GM23338 (cell line): ENCODE data around the gene MAN1C1. TPM values are rescaled to one million over a fixed set of nuclear protein-coding genes. Genes with fewer than 3 reads are reported as not detected.

Experiments used
- ATAC-seq: fragments of 200-7000 bp; cut with Tn5 transposase; 3 replicates; pipeline ENCODE4 v1.9.1; 2020
- DNase-seq: peaks from one replicate; pipeline ENCODE4 v3.0.0-alpha.2; 2015; ENCODE audit warnings: low spot score
- H2AFZ ChIP-seq: fragments of 200-600 bp; sonication (generic); 2 replicates; pipeline ENCODE4 v1.8.0; 2016; ENCODE audit warnings: antibody characterized with exemption, mild to moderate bottlenecking, moderate library complexity
- H3F3A ChIP-seq: fragments of 200-600 bp; sonication (generic); replicated peaks from 2 replicates; pipeline ENCODE4 v1.8.0; 2017; ENCODE audit warnings: antibody characterized with exemption, mixed run types, low read depth
- H3K27ac ChIP-seq: fragments of 200-600 bp; sonication (generic); 2 replicates; pipeline ENCODE4 v1.6.1; 2016; ENCODE audit warnings: low read depth
- H3K27me3 ChIP-seq: fragments of 200-600 bp; sonication (generic); 2 replicates; pipeline ENCODE4 v1.8.0; 2016; ENCODE audit warnings: mild to moderate bottlenecking, mixed run types, moderate library complexity; ENCODE audit not compliant: insufficient read depth
- H3K36me3 ChIP-seq: fragments of 200-600 bp; sonication (generic); 2 replicates; pipeline ENCODE4 v1.8.0; 2016; ENCODE audit warnings: mild to moderate bottlenecking; ENCODE audit not compliant: insufficient read depth
- H3K4me1 ChIP-seq: fragments of 200-600 bp; sonication (generic); 2 replicates; pipeline ENCODE4 v1.8.0; 2016; ENCODE audit warnings: mild to moderate bottlenecking, moderate library complexity; ENCODE audit not compliant: insufficient read depth
- H3K4me2 ChIP-seq: fragments of 200-600 bp; sonication (generic); 2 replicates; pipeline ENCODE4 v1.7.1; 2017; ENCODE audit warnings: mixed run types
- H3K4me3 ChIP-seq: fragments of 200-600 bp; sonication (generic); 2 replicates; pipeline ENCODE4 v1.6.1; 2016; ENCODE audit warnings: mixed run types
- H3K79me2 ChIP-seq: fragments of 200-600 bp; sonication (generic); replicated peaks from 2 replicates; pipeline ENCODE4 v1.8.0; 2017; ENCODE audit warnings: mild to moderate bottlenecking; ENCODE audit not compliant: insufficient read depth
- H3K9me2 ChIP-seq: fragments of 200-600 bp; sonication (generic); 2 replicates; pipeline ENCODE4 v1.8.0; 2017; ENCODE audit not compliant: insufficient read depth
- H4K20me1 ChIP-seq: fragments of 200-600 bp; sonication (generic); replicated peaks from 2 replicates; pipeline ENCODE4 v1.8.0; 2017; ENCODE audit warnings: mild to moderate bottlenecking; ENCODE audit not compliant: insufficient read depth
- H3K27ac Mint-ChIP-seq: 2 replicates; pipeline ENCODE4 v1.8.0; 2020; ENCODE audit warnings: inconsistent platforms, mild to moderate bottlenecking, moderate library complexity, mixed read lengths
- H3K27me3 Mint-ChIP-seq: 3 replicates; pipeline ENCODE4 v1.8.0; 2022; ENCODE audit warnings: low read depth, mild to moderate bottlenecking, moderate library complexity, mixed read lengths, inconsistent platforms; ENCODE audit not compliant: insufficient read depth, poor library complexity
- H3K36me3 Mint-ChIP-seq: 3 replicates; pipeline ENCODE4 v1.8.0; 2021; ENCODE audit warnings: low read depth, mild to moderate bottlenecking, inconsistent platforms, moderate library complexity, mixed read lengths
- H3K4me1 Mint-ChIP-seq: 3 replicates; pipeline ENCODE4 v1.8.0; 2020; ENCODE audit warnings: mild to moderate bottlenecking, inconsistent platforms, mixed read lengths
- H3K4me3 Mint-ChIP-seq: 3 replicates; pipeline ENCODE4 v1.8.0; 2021; ENCODE audit warnings: moderate library complexity, mild to moderate bottlenecking, inconsistent platforms, mixed read lengths
- H3K9me3 Mint-ChIP-seq: 3 replicates; pipeline ENCODE4 v1.8.0; 2020; ENCODE audit warnings: moderate library complexity, mild to moderate bottlenecking, inconsistent platforms, mixed read lengths
- CREB1 ChIP-seq: fragments of 250-450 bp; sonication (Bioruptor Pico); IDR thresholded peaks from 2 replicates; pipeline ENCODE4 v1.5.0; 2020; ENCODE audit warnings: low read depth, mild to moderate bottlenecking, moderate library complexity
- CTCF ChIP-seq, 2 experiments: fragments of 200-600 bp in 1 of 2; sonication (generic) in 1 of 2; conservative IDR thresholded peaks; 2 replicates each; pipeline versions ENCODE4 v1.5.1 to v1.6.1; 2016 to 2017; ENCODE audit warnings: antibody characterized with exemption in 2 of 2, low read depth in 2 of 2, mild to moderate bottlenecking in 2 of 2, moderate library complexity in 1 of 2
- ETS1 ChIP-seq: IDR thresholded peaks from 2 replicates; pipeline ENCODE4 v1.6.1; 2016; ENCODE audit warnings: antibody characterized with exemption
- EZH2 ChIP-seq: fragments of 200-600 bp; sonication (generic); IDR thresholded peaks from one replicate; pipeline ENCODE4 v1.8.0; 2017; ENCODE audit warnings: antibody characterized with exemption, mild to moderate bottlenecking, low read depth; ENCODE audit not compliant: unreplicated experiment
- EZH2phosphoT487 ChIP-seq: fragments of 200-600 bp; sonication (generic); IDR thresholded peaks from one replicate; pipeline ENCODE4 v1.8.1; 2018; ENCODE audit warnings: antibody characterized with exemption; ENCODE audit not compliant: unreplicated experiment
- JUNB ChIP-seq: IDR thresholded peaks from one replicate; pipeline ENCODE4 v1.6.1; 2016; ENCODE audit warnings: antibody characterized with exemption; ENCODE audit not compliant: unreplicated experiment
- NANOG ChIP-seq: IDR thresholded peaks from 2 replicates; pipeline ENCODE4 v1.6.1; 2016; ENCODE audit warnings: antibody characterized with exemption, borderline replicate concordance
- POLR2AphosphoS5 ChIP-seq: IDR thresholded peaks from 2 replicates; pipeline ENCODE4 v1.6.1; 2016; ENCODE audit warnings: antibody characterized with exemption, low read depth
- STAT1 ChIP-seq: IDR thresholded peaks from one replicate; pipeline ENCODE4 v1.6.1; 2016; ENCODE audit warnings: antibody characterized with exemption; ENCODE audit not compliant: unreplicated experiment
- ZNF114 ChIP-seq: fragments of 250-450 bp; sonication (Bioruptor Pico); IDR thresholded peaks from 2 replicates; pipeline ENCODE4 v1.5.0; 2020; ENCODE audit warnings: mild to moderate bottlenecking, moderate library complexity
- ZNF331 ChIP-seq: fragments of 250-450 bp; sonication (Bioruptor Pico); IDR thresholded peaks from 2 replicates; pipeline ENCODE4 v1.5.0; 2020; ENCODE audit warnings: low read depth, mild to moderate bottlenecking, moderate library complexity
- polyA plus RNA-seq: library from polyadenylated mRNA; unstranded; fragments of >200 nt; fragmentation: Nextera tagmentation; extraction: Ambion mirVana; gene quantifications from 2 replicates; pipeline ENCODE4 v1.2.1, GENCODE V29; 2016
- total RNA-seq: library from RNA; depleted of rRNA; stranded (reverse); fragments of >200 nt; shearing (Covaris generic); gene quantifications from 2 replicates; pipeline ENCODE4 v1.2.3, GENCODE V29; 2014

MAN1C1 gene
- total and polyA plus RNA-seq, 2 experiments from 2014 or later = 5.4 to 13.6 TPM

- Histone ChIP-seq H3K4me1 (no peaks in the 10 kb centered on the region), H3K27me3 (no peaks in the 10 kb centered on the region), H3K4me3 (no peak overlapping the region), H4K20me1 (no peaks in the 10 kb centered on the region), H3K36me3 (no peaks in the 10 kb centered on the region), H3K27ac (no peak overlapping the region), H3K4me2 (no peak overlapping the region), H3K9me2 (no peaks in the 10 kb centered on the region), H2AFZ (no peak overlapping the region), H3K79me2 (no peaks in the 10 kb centered on the region), H3F3A (no peaks in the 10 kb centered on the region)
- Mint-ChIP-seq H3K9me3 (no peaks in the 10 kb centered on the region), H3K4me1 (peaks cover 13% of the 10 kb centered on the region), H3K27me3 (peaks cover 10% of the 10 kb centered on the region), H3K36me3 (no peaks in the 10 kb centered on the region), H3K4me3 (no peak overlapping the region), H3K27ac (no peak overlapping the region)
- ATAC-seq (no peak), DNase-seq (no peak)
- TF ChIP-seq CREB1 (CRISPR knock-in tag) = no peak
Measured at GRCh38 chr1:25689686-25690381, 73.2 kb downstream of the MAN1C1 start.

GRCh38 chr1:25690396-25690956 is 73.9 kb downstream of the MAN1C1 start:
- Histone ChIP-seq H3K4me2 (no peak overlapping the region), H3F3A (no peaks in the 10 kb centered on the region), H2AFZ (no peak overlapping the region), H3K4me3 (no peak overlapping the region), H3K27me3 (no peaks in the 10 kb centered on the region), H3K9me2 (no peaks in the 10 kb centered on the region), H4K20me1 (no peaks in the 10 kb centered on the region), H3K4me1 (peaks cover under 1% of the 10 kb centered on the region; the same call in 1 of the 2 replicates), H3K27ac (no peak overlapping the region), H3K79me2 (no peaks in the 10 kb centered on the region), H3K36me3 (no peaks in the 10 kb centered on the region)
- H3K27me3 Mint-ChIP-seq = peaks cover 10% of the 10 kb centered on the region
- H3K9me3 Mint-ChIP-seq = no peaks in the 10 kb centered on the region
- DNase-seq (no peak), ATAC-seq (no peak)
- H3K4me3 Mint-ChIP-seq = no peak overlapping the region
- peak overlapping the region; percentile 5; the same call in 1 of the 2 replicates for H3K27ac Mint-ChIP-seq
- H3K4me1 Mint-ChIP-seq = peaks cover 13% of the 10 kb centered on the region
- H3K36me3 Mint-ChIP-seq = no peaks in the 10 kb centered on the region
- no peak for TF ChIP-seq EZH2phosphoT487
- TF ChIP-seq ZNF114 (CRISPR knock-in tag) = no peak
- no peak for TF ChIP-seq ZNF331 (CRISPR knock-in tag)
- TF ChIP-seq CTCF (conservative IDR thresholded peaks at IDR 0.05; ENCODE audit: low read depth in 2 of 2) = no peak
- no peak for TF ChIP-seq POLR2AphosphoS5
- no peak for TF ChIP-seq ETS1
- no peak for TF ChIP-seq JUNB
- TF ChIP-seq STAT1 = no peak
- no peak for TF ChIP-seq CREB1 (CRISPR knock-in tag)
- TF ChIP-seq NANOG = no peak
- no peak for TF ChIP-seq EZH2
